ENCODE results near the gene TSTD1.
"Not testable (repeated sequence)": the region's sequence is repeated elsewhere in the genome, so short reads cannot be mapped to it uniquely, and the experiment has no call there.

TSTD1 gene

GRCh38 chr1:161068306-161069234, 29.8 kb upstream of the TSTD1 start:
- peak; percentile 91 for DNase-seq

DNA sequence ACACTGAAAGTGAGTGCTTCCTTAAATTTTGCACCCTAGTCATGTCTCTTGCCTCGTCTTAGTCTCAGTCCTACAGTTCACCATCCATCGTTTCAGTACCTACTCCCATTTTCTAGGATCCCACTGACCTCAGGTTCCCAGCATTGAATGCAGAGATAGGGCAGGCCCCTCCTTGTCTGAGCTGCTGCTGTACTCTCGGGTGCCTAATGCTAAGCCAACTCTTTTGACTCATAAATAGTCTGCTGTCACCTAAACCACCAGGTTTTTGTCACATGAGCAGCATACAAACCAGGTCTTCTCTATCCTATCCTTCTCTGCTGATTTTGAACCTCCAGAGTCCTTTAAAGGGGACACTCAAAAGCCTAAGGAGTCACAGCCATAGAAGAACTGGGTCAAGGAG, 27.9 kb upstream of the TSTD1 start:
- peak; percentile 51 for DNase-seq

DNA sequence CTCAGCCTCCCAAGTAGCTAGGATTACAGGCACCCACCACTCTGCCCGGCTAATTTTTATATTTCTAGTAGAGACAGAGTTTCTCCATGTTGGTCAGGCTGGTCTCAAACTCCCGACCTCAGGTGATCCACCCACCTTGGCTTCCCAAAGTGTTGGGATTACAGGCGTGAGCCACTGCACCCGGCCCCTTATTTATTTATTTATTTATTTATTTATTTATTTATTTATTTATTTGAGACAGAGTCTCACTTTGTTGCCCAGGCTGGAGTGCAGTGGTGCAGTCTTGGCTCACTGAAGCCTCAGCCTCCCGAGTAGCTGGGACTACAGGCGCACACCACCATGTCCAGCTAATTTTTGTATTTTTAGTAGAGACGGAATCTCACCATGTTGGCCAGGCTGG, 26.9 kb upstream of the TSTD1 start:
- DNase-seq = not testable (repeated sequence)

- DNase-seq = not testable (repeated sequence)
Measured at GRCh38 chr1:161063936-161064335, 25.2 kb upstream of the TSTD1 start.

- DNase-seq = no peak
Measured at GRCh38 chr1:161061419-161061818, 22.7 kb upstream of the TSTD1 start.

GRCh38 chr1:161059293-161059692, 20.5 kb upstream of the TSTD1 start:
- no peak for DNase-seq

- no peak for DNase-seq
Measured at GRCh38 chr1:161054805-161055204, 16.0 kb upstream of the TSTD1 start.

DNA sequence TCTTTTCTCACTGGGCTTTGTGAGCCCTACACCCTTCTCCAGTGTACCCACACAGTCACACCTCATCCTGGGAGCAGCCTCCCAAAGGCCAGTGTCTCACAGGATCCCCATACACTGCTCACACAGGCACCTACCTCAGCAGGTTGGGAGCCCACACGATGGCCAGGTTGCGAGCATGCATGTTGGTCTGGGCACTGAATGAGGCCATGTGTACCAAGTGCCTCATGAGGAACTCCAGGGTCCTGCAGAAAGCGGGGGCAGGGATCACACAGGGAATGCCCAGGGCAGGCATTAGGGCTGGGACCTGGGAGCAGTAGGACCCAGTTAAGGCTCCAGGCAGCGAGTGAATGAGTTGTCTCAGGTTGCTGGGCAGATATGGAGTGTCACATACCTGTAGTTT, 15.5 kb upstream of the TSTD1 start:
- no peak for DNase-seq

DNA sequence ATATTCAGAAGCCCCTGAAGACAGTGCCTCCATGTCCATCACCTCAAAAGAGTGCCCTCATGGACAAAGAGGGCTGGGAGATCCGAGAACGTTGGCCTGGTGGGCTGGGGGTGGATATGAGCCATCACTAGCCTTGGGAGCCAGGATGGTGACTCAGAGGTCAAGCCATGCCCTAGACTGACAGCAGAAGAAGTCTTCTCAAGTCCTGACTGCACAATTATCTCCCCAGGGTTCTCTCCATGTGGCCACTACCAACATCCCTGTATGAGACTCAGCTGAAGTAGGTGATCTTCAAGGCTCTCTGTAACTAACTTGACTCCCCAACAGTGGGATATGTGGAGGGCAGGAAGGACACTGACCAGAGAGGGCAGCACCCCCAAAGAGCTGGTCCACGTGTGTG, 14.1 kb upstream of the TSTD1 start:
- DNase-seq = no peak

DNA sequence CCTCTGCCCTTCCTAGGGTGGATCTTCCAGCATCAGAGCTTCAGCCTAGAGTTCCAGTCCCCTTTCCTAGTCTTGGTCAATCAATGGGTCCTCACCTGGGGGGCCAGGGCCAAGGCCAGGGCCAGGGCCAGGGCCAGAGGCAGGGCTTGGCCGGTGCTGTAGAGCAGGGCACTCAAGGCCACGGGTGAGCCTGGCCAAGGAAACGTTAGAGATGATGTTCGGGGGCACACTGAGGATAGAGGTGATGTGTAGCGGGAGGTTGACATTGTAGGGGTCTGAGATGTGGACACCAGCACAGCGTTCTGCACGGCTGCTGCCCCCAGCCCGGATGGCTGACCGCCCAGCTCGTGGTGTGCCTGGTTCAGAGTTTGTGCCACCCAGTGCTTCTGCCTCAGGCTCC, 12.5 kb upstream of the TSTD1 start:
- no peak for DNase-seq

DNA sequence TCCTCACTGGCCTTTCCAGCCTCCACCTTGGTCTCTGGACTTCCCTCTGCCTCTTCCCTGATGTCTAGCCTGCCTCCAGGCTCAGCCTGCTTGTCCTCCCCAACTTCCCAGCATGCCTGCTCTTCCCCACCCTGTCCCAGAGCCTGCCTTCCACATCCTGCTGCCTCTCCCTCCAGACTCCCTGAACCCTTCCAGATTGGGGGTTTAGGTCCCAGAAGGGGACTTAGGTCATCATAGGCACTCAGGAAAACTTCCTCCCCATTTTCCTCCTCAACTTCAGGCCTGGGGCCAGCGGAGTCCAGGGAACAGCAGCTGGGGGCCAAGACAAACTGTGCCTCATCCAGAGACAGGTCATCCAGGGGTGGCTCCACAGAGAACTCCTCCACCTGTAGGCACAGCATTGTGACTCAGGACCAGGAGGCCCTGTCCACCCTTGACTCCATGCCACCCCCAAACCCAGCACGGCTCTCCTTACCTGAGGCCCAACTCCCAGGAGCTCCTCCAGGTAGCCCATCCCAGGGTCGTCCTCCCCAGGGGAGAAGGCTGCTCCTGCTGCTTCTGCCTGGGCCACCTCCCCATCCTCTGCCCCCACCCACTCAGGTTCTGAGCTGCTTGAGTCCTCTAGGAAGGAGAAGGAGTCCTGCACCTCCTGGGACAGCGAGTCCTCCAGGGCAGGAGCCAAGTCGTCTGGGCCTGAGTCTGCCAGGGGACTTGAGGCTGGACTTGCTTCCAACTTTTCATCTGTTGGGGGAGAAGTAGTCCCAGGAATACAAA, 10.4 kb upstream of the TSTD1 start:
- DNase-seq = no peak

DNA sequence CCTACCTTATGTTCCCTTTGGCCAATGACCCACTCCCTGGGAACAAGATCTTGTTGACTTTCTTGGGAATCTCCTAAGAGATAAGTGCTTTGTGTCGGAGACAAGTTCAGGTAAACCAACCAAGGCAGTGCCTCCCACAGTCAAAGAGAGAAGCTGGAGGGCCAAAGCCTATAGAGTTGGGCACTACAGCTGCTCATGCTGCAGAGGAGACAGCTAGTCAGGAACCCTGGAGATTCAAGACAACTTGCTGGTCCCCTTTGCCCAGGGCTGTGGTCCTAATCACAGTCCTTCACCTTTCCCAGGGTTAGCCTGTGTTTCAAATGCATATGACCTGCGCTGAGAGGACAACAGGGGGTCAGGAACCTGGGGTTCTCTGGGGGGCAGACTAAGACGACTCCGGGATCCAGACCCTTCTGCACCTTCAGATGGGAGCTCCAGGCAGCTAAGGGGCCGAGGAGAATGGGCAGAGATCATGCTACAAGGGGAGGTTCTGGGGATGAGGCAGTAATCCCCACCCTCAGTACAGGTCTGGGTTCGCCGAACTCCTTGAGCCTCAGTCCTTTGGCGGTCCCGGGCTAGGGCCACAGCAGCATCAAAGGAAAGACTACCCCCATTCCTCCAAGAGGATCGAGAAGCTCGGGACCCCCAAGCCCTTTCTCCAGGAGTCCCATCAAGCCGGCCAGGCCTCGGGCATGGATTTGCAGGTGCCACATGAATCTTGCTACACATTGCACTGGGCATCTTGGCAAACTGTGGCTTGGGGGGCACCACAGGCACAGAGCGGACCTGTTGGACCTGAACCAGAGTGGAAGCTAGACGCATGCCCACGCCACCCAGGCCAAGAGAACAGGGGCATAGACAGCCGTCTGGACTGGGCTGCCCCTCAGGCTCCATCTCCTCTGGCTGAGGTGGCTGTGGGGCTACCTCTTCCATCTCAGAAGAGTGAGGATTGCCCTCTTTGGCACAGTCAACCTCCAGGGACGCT, 9.0 kb upstream of the TSTD1 start:
- no peak for DNase-seq

- no peak for DNase-seq
Measured at GRCh38 chr1:161046605-161047228, 8.0 kb upstream of the TSTD1 start.

- DNase-seq = peak; percentile 95
Measured at GRCh38 chr1:161045736-161046604, 7.2 kb upstream of the TSTD1 start, which contains the start of gene USF1. Gene USF1 (minus strand): TSS chr1:161045977. CDS start chr1:161043275, 2,702 bp downstream.

DNA sequence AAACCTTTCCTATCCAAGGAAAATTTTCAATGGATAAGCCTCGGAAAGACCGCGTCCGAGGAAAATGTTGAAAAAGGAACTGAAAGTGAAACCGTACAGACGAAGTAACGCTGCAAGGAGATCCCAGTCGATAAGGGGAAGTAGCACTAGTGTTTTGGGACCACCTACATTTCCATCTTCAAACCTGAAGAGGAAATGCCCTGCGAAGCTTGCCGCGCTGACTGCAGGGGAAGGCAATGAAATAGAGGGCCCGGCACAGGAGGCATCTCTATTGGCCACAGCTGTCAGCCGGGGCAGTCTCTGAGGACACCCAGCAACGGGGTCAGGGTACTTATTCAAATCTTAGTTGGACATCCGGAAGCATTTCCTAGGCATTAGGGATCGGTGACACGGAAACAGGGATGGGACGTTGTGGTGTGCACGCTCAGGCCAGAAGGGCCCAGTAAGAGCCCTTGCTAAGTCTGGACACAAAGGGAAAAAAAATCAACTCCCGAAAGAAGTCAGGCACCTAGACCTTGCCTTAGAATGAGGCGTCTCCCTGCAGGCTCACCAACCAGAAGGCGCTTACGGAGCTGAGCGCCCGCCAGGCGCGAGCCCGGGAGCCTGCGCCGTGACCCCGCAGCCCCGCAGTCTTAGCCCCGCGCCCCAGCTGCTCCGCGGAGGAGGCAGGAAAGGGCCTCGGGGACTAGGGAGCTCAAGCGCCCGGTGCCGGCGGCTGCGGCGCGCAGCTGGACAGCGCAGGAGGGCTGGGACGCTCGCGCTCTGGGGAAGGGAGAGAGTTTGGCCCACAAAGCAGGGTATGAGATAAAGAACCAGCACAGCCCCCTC, 6.4 kb upstream of the TSTD1 start:
- DNase-seq = peak; percentile 76

GRCh38 chr1:161044535-161044907, 5.8 kb upstream of the TSTD1 start:
- DNase-seq = no peak

DNA sequence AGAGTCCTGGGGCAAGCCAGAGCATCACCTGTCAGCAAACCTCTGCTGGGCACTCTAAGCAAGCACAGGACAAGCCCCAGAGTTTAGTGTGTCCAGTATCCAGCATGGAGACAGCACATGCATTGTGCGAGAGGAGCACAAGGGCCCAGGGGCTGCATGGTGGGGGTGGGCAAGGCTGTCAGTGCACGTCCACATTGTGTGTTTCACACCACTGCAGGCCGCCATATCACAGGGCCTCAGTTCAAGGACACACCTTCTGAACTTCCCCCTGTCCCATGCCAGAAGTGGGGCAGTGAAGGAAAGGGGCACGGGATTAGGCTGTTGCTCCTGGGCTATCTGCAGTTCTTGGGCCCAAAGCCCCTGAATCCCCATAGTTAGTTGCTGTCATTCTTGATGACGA, 782 bp upstream of the TSTD1 start:
- no peak for DNase-seq

DNA sequence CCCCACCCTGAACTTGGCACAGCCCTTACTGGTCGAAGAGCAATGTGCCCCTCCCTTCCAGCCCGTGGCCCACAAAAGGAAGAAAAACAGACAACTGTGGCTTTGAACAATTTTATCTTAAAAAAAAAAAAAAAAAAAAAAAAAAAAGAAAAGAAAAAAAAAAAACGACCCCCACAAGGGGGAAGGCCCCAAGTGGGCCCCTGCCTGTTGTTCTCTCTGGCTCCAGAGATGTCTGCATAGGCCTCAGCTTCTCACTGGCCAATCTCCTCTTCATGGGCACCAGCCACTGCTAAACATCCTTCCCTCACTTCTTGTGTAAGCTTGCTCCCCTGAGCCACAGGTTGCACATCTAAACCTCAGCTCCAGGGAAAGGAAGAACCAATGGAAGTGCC, 386 bp upstream of the TSTD1 start:
- no peak for DNase-seq

DNA sequence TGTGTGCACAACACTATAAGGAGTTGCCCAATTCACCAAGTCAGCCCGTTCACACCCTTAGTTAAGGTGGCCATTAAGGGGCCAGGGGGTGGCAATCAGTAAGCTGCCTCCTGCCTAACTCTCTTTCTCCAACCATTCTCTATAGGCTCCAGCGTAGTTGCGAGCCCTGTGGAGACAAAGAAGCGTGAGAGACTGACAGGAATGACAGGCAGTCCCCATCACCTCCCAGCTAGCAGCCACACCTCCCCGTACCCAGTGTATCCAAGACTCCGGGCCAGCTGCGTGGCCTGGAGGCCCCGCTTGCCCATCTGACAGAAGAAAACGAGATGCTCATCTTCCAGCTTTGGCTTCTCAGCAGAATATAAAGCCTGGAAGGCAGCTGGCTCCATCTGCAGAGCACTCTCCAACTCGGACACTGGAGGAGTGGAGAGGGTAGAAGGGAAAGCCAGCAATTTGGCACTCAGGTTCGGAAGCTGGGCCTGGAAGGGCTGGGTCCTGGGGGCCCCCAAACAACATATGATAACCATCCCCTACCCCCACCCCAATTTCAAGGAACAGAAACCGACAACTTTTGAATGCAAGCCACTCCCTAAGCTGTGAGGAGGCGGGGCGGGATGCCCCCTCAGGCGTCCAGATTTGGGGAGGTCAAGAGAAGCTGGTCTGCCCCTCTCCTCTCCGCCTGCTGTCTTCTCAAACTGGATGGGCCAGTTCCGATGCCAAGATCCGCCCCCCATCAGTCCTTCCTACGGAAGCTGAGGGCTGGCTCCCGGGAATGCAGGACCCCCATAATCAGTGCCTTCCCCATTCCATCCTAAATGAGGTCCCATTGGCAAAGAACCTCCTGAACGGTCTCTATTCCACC, 872 bp downstream of the TSTD1 start:
- DNase-seq = no peak
